ENCODE results near the gene IL17RE. TPM values are rescaled to one million over a fixed set of nuclear protein-coding genes. Genes with fewer than 3 reads are reported as not detected.

The IL17RE gene
- total and polyA plus RNA-seq, 7 donors, result 0.07 to 1.1 (median 0.75) TPM

GRCh38 chr3:9914559-9915253 lies 12.1 kb downstream of the IL17RE start:
- Histone ChIP-seq H3K4me1 (peaks cover 12% of the 10 kb centered on the region), H3K27me3 (ENCODE audit: insufficient read depth in 3 of 3, low read length in 2 of 3) (no peaks in the 10 kb centered on the region), H3K27ac (peak overlapping the region; percentile 81), H3K36me3 (ENCODE audit: insufficient read depth in 1 of 2, low read depth in 1 of 2) (peaks cover 0 to under 1% of the 10 kb centered on the region in 2 donors), H3K9me3 (no peaks in the 10 kb centered on the region), H3K4me3 (peak overlapping the region; percentile 80)
- TF ChIP-seq CTCF (IDR thresholded peaks at IDR 0.05), result no peak
- DNase-seq (no peak), ATAC-seq (no peak)
- intact Hi-C loops (cut with DNase I), result loop anchor here in 1 of 2 donors (10.0 kb wide), 1 partner anchor 50 kb away; no protein-coding TSS in a partner anchor
- WGBS, 3 donors, result 29 to 32% (median 30%) methylated on average over 13 to 15 of the region's 15 CpGs

- intact Hi-C loops (cut with DNase I), result loop anchor here in 1 of 2 donors (10.0 kb wide), 1 partner anchor 51 kb away; no protein-coding TSS in a partner anchor
- DNase-seq (peak; percentile 76 to 85), ATAC-seq (peak; percentile 47 to 60 (median 57))
- Histone ChIP-seq H3K4me1 (peaks cover 12% of the 10 kb centered on the region), H3K36me3 (ENCODE audit: insufficient read depth in 1 of 2, low read depth in 1 of 2) (peaks cover 0 to 7% of the 10 kb centered on the region in 2 donors), H3K4me3 (peak overlapping the region; percentile 80), H3K27ac (peak overlapping the region; percentile 81), H3K9me3 (no peaks in the 10 kb centered on the region), H3K27me3 (ENCODE audit: insufficient read depth in 3 of 3, low read length in 2 of 3) (no peaks in the 10 kb centered on the region)
- peak; percentile 24 for TF ChIP-seq CTCF (IDR thresholded peaks at IDR 0.05)
- 1% methylated on average over 73 to 99 of the region's 99 CpGs for WGBS, 3 donors
Observed at GRCh38 chr3:9915254-9916141, 12.8 kb downstream of the IL17RE start.

- WGBS, 3 donors, result 41 to 47% (median 43%) methylated on average over 7 of the region's 7 CpGs
- no peak for DNase-seq
- H3K27ac ChIP-seq, result peak overlapping the region; percentile 81
- peak in 2 of 4 donors; percentile 4 to 14 for ATAC-seq
- no peaks in the 10 kb centered on the region for H3K27me3 ChIP-seq (ENCODE audit: insufficient read depth in 3 of 3, low read length in 2 of 3)
- peaks cover 0 to 11% of the 10 kb centered on the region in 2 donors for H3K36me3 ChIP-seq (ENCODE audit: insufficient read depth in 1 of 2, low read depth in 1 of 2)
- H3K9me3 ChIP-seq, result no peaks in the 10 kb centered on the region
- intact Hi-C loops (cut with DNase I), result loop anchor here in 1 of 2 donors (10.0 kb wide), 1 partner anchor 52 kb away; no protein-coding TSS in a partner anchor
- H3K4me1 ChIP-seq, result peaks cover 12% of the 10 kb centered on the region
- H3K4me3 ChIP-seq, result peak overlapping the region; percentile 80
- TF ChIP-seq CTCF (IDR thresholded peaks at IDR 0.05), result no peak
Observed at GRCh38 chr3:9916346-9916733, 13.7 kb downstream of the IL17RE start.

GRCh38 chr3:9916734-9917680 lies 14.4 kb downstream of the IL17RE start, which contains the start of gene IL17RC:
TSS of gene IL17RC (plus strand) at chr3:9917098. CDS start at chr3:9917316, 218 bp downstream.
- H3K4me1 ChIP-seq, result peaks cover 12% of the 10 kb centered on the region
- ATAC-seq, result peak; percentile 88 to 92 (median 90)
- 3 to 6% (median 5%) methylated on average over 18 to 19 of the region's 19 CpGs for WGBS, 3 donors
- DNase-seq, result peak; percentile 88 to 94
- peak within 1 kb of the TSS; percentile 80 for H3K4me3 ChIP-seq
- no peak for TF ChIP-seq CTCF (IDR thresholded peaks at IDR 0.05)
- H3K27ac ChIP-seq, result peak within 1 kb of the TSS; percentile 81
- H3K27me3 ChIP-seq (ENCODE audit: insufficient read depth in 3 of 3, low read length in 2 of 3), result no peaks in the 10 kb centered on the region
- intact Hi-C loops (cut with DNase I), result loop anchor here in 1 of 2 donors (10.0 kb wide), 1 partner anchor 52 kb away; no protein-coding TSS in a partner anchor
- peaks cover 0 to 11% of the 10 kb centered on the region in 2 donors for H3K36me3 ChIP-seq (ENCODE audit: insufficient read depth in 1 of 2, low read depth in 1 of 2)
- H3K9me3 ChIP-seq, result no peaks in the 10 kb centered on the region

Measured in psoas muscle (tissue), 8 donors.